NCI-H2107 treated with DMSO at 0.1 percent for 48 hours (cell line): Measurements from ENCODE around the gene RASSF5.

Experiments
- DNase-seq: peaks from one replicate; lab custom pipeline; 2025; ENCODE audit not compliant: unreplicated experiment; lab: John Stamatoyannopoulos, UW

The RASSF5 gene

GRCh38 chr1:206582971-206583706 is 75.8 kb downstream of the RASSF5 start:
- DNase-seq, result no peak

- DNase-seq, result peak; percentile 78
These were observed 76.6 kb downstream of the RASSF5 start for GRCh38 chr1:206583707-206584648.

GRCh38 chr1:206584683-206585082 is 77.4 kb downstream of the RASSF5 start:
- DNase-seq, result no peak

- no peak for DNase-seq
These were observed 79.4 kb downstream of the RASSF5 start for GRCh38 chr1:206586501-206587445.

- no peak for DNase-seq
These were observed 80.6 kb downstream of the RASSF5 start for GRCh38 chr1:206587904-206588303.

GRCh38 chr1:206588492-206588891 is 81.2 kb downstream of the RASSF5 start:
- DNase-seq, result no peak

- DNase-seq, result no peak
These were observed 81.9 kb downstream of the RASSF5 start for GRCh38 chr1:206589206-206589605.

- no peak for DNase-seq
These were observed 82.9 kb downstream of the RASSF5 start for GRCh38 chr1:206590025-206590758.

- DNase-seq, result no peak
These were observed 83.9 kb downstream of the RASSF5 start for GRCh38 chr1:206591226-206591625.

GRCh38 chr1:206591696-206592095 is 84.4 kb downstream of the RASSF5 start:
- DNase-seq, result no peak

- DNase-seq, result no peak
These were observed 86.1 kb downstream of the RASSF5 start for GRCh38 chr1:206593351-206593925.

- DNase-seq, result no peak
These were observed 88.4 kb downstream of the RASSF5 start for GRCh38 chr1:206595581-206596318.

GRCh38 chr1:206596319-206596666 is 89.0 kb downstream of the RASSF5 start:
- no peak for DNase-seq

- no peak for DNase-seq
These were observed 93.2 kb downstream of the RASSF5 start for GRCh38 chr1:206600527-206600926.

GRCh38 chr1:206604861-206605260 is 97.5 kb downstream of the RASSF5 start:
- DNase-seq, result no peak

- DNase-seq, result peak; percentile 25
These were observed 99.5 kb downstream of the RASSF5 start for GRCh38 chr1:206606867-206607266.

- DNase-seq, result no peak
These were observed 100.9 kb downstream of the RASSF5 start for GRCh38 chr1:206608108-206608698.

GRCh38 chr1:206609229-206609991 is 102.1 kb downstream of the RASSF5 start:
- no peak for DNase-seq
